ENCODE results near the gene TANGO2.

The TANGO2 gene

GRCh38 chr22:20043057-20043996 lies 22.4 kb downstream of the TANGO2 start:
- no peak for DNase-seq (ENCODE audit: low read depth, low spot score)

GRCh38 chr22:20043997-20044342 lies 23.1 kb downstream of the TANGO2 start:
- no peak for DNase-seq (ENCODE audit: low read depth, low spot score)

GRCh38 chr22:20044495-20045151 lies 23.7 kb downstream of the TANGO2 start:
- DNase-seq (ENCODE audit: low read depth, low spot score) = no peak

GRCh38 chr22:20046730-20047129 lies 25.8 kb downstream of the TANGO2 start:
- DNase-seq (ENCODE audit: low read depth, low spot score) = no peak

GRCh38 chr22:20051927-20052308 lies 31.0 kb downstream of the TANGO2 start:
- DNase-seq (ENCODE audit: low read depth, low spot score) = no peak

GRCh38 chr22:20052309-20053259 lies 31.7 kb downstream of the TANGO2 start:
- DNase-seq (ENCODE audit: low read depth, low spot score) = no peak

- no peak for DNase-seq (ENCODE audit: low read depth, low spot score)
Observed at GRCh38 chr22:20053407-20054033, 32.6 kb downstream of the TANGO2 start.

GRCh38 chr22:20054034-20054427 lies 33.1 kb downstream of the TANGO2 start:
- no peak for DNase-seq (ENCODE audit: low read depth, low spot score)

- no peak for DNase-seq (ENCODE audit: low read depth, low spot score)
Observed at GRCh38 chr22:20054485-20054884, 33.6 kb downstream of the TANGO2 start.

GRCh38 chr22:20055144-20055543 lies 34.2 kb downstream of the TANGO2 start:
- no peak for DNase-seq (ENCODE audit: low read depth, low spot score)

- DNase-seq (ENCODE audit: low read depth, low spot score) = no peak
Observed at GRCh38 chr22:20055654-20056053, 34.7 kb downstream of the TANGO2 start.

- DNase-seq (ENCODE audit: low read depth, low spot score) = no peak
Observed at GRCh38 chr22:20056161-20056560, 35.3 kb downstream of the TANGO2 start.

GRCh38 chr22:20056696-20057386 lies 35.9 kb downstream of the TANGO2 start:
- no peak for DNase-seq (ENCODE audit: low read depth, low spot score)

- DNase-seq (ENCODE audit: low read depth, low spot score) = no peak
Observed at GRCh38 chr22:20057596-20058268, 36.8 kb downstream of the TANGO2 start.

GRCh38 chr22:20058989-20059770 lies 38.3 kb downstream of the TANGO2 start:
- DNase-seq (ENCODE audit: low read depth, low spot score) = no peak

- DNase-seq (ENCODE audit: low read depth, low spot score) = no peak
Observed at GRCh38 chr22:20060700-20061480, 40.0 kb downstream of the TANGO2 start.

- no peak for DNase-seq (ENCODE audit: low read depth, low spot score)
Observed at GRCh38 chr22:20061481-20061861, 40.6 kb downstream of the TANGO2 start.

- DNase-seq (ENCODE audit: low read depth, low spot score) = no peak
Observed at GRCh38 chr22:20062043-20062765, 41.3 kb downstream of the TANGO2 start.

Data from activated CD4-positive, CD25-positive, alpha-beta regulatory T cell treated with anti-CD3 and anti-CD28 coated beads, Interleukin-2, amount 50 U/mL, for 16 hours (primary cell).